Fibroblast of lung (primary cell): ENCODE results near the gene FUT8.

ENCODE experiments used
- EZH2 ChIP-seq: IDR thresholded peaks from 2 replicates; pipeline ENCODE4 v1.5.1; 2012; ENCODE audit warnings: low read length, control low read depth, mild to moderate bottlenecking; ENCODE audit errors: missing control alignments
- TF ChIP-seq, protein P1 (sequence below), 2 donors: IDR thresholded peaks in 1 of 2; conservative IDR thresholded peaks in 1 of 2; 1 replicate in 1 of 2; 2 replicates in 1 of 2; pipeline ENCODE4 v1.5.1; 2011 to 2012; ENCODE audit warnings: low read length in 2 of 2, control low read depth in 1 of 2, inconsistent platforms in 1 of 2, low read depth in 1 of 2, mild to moderate bottlenecking in 1 of 2

DNA sequence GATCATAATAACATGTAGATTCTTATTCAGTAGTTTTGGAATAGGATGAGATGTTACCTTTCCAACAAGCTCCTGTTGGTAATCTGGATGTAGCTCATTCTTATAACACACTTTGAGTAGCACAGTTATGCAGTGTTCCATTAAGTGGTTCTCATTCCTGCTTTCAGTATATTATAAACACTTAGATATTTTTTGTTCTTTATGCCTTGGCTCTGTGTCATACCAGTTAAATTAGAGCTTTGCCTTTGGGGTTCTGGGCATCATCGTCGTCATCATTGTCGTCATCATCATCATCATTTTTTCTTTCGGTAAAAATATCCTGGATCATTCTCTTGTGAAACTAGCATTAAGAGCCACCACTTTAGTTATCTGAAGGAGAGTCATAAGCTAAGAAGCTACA, 87.5 kb downstream of the FUT8 start:
- TF ChIP-seq, protein P1, sequence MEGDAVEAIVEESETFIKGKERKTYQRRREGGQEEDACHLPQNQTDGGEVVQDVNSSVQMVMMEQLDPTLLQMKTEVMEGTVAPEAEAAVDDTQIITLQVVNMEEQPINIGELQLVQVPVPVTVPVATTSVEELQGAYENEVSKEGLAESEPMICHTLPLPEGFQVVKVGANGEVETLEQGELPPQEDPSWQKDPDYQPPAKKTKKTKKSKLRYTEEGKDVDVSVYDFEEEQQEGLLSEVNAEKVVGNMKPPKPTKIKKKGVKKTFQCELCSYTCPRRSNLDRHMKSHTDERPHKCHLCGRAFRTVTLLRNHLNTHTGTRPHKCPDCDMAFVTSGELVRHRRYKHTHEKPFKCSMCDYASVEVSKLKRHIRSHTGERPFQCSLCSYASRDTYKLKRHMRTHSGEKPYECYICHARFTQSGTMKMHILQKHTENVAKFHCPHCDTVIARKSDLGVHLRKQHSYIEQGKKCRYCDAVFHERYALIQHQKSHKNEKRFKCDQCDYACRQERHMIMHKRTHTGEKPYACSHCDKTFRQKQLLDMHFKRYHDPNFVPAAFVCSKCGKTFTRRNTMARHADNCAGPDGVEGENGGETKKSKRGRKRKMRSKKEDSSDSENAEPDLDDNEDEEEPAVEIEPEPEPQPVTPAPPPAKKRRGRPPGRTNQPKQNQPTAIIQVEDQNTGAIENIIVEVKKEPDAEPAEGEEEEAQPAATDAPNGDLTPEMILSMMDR (conservative IDR thresholded peaks at IDR 0.05 in 1 of 2, IDR thresholded peaks at IDR 0.05 in 1 of 2; ENCODE audit: low read depth in 1 of 2, low read length in 2 of 2): no peak
- no peak for TF ChIP-seq EZH2
